Vagina (tissue), 2 donors: ENCODE data around the gene MEG3.

ENCODE experiments used
- POLR2A ChIP-seq, 2 donors: fragments of 450-650 bp; IDR thresholded peaks; one replicate each; pipeline ENCODE4 v1.6.1; 2017; ENCODE audit warnings: antibody characterized with exemption in 2 of 2, mild to moderate bottlenecking in 2 of 2, moderate library complexity in 2 of 2
- TF ChIP-seq, protein P1 (sequence below), 3 experiments: fragments of 450-650 bp in 2 of 3; fragments of 200-600 bp in 1 of 3; sonication (generic) in 1 of 3; IDR thresholded peaks; one replicate each; pipeline ENCODE4 v1.5.1; 2017 to 2019; ENCODE audit warnings: antibody characterized with exemption in 3 of 3, mild to moderate bottlenecking in 2 of 3, moderate library complexity in 2 of 3

DNA sequence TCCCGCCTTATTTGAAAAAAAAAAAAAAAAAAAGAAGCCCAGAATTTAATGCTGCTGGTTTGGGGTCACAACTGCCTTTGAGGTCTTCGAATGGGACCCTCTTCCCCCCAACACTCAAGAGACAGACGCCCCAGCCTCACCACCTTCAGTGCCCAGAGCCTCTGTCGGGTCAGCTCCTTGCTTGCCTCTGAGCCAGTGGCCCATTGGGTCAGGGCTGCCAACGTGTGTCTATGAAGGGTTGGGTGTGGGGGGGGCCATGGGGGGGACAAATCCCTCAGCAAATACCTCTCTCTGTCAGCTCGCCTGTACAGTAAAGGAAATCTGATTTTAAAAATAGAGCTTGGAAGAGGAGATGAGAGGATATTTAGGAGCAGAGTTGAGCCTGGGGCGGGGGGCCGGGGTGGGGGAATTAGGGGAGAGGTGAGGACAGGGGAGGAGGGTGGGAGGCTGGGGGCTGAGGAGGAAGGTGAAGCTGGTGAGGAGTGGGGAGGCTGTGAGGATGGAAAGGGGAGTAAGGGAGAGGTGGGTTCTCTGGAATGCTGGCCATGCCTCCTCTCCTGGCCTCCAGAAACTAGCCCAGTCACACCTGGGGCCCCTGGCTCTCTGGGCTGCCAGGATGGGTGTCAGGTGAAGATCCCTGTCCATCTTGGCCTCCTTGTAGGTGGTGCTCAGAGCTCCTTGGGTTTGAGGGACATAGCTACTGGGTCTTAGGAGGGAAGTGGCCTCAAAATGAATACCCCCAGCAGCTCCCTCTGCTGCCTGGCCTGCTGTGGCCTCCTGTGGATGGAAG lies 64.3 kb downstream of the MEG3 start:
- TF ChIP-seq, protein P1, sequence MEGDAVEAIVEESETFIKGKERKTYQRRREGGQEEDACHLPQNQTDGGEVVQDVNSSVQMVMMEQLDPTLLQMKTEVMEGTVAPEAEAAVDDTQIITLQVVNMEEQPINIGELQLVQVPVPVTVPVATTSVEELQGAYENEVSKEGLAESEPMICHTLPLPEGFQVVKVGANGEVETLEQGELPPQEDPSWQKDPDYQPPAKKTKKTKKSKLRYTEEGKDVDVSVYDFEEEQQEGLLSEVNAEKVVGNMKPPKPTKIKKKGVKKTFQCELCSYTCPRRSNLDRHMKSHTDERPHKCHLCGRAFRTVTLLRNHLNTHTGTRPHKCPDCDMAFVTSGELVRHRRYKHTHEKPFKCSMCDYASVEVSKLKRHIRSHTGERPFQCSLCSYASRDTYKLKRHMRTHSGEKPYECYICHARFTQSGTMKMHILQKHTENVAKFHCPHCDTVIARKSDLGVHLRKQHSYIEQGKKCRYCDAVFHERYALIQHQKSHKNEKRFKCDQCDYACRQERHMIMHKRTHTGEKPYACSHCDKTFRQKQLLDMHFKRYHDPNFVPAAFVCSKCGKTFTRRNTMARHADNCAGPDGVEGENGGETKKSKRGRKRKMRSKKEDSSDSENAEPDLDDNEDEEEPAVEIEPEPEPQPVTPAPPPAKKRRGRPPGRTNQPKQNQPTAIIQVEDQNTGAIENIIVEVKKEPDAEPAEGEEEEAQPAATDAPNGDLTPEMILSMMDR (IDR thresholded peaks at IDR 0.05), result no peak
- no peak for TF ChIP-seq POLR2A (IDR thresholded peaks at IDR 0.05)
